B cell (primary cell): Measurements from ENCODE around the gene SEC14L1.

Experiments used
- CTCF ChIP-seq: fragments of 200-600 bp; IDR thresholded peaks from one replicate; pipeline ENCODE4 v1.8.0; 2022; ENCODE audit warnings: antibody characterized with exemption, mild to moderate bottlenecking
- EZH2 ChIP-seq: IDR thresholded peaks from 2 replicates; pipeline ENCODE4 v1.6.1; 2012; ENCODE audit warnings: borderline replicate concordance, low read depth, mild to moderate bottlenecking, moderate library complexity, low read length; ENCODE audit not compliant: insufficient read depth, poor library complexity, severe bottlenecking

- TF ChIP-seq CTCF (no peak), EZH2 (no peak)
Measured at GRCh38 chr17:77217566-77217965, 76.8 kb downstream of the SEC14L1 start.
